GM13977 (cell line): ENCODE results near the gene OBSCN.

ENCODE experiments used
- DNase-seq: peaks from one replicate; pipeline ENCODE4 v3.0.0; 2012; ENCODE audit warnings: low spot score
- in situ Hi-C: fragments of 300-500 bp; cut with MboI; formaldehyde crosslinking; loops from one replicate; pipeline ENCODE4 v1.12.0; 2022; ENCODE audit warnings: low sequenced_read_pairs, low pct_unique_long_range_greater_than_20kb, mixed read lengths, inconsistent platforms; ENCODE audit not compliant: unreplicated experiment
- TF ChIP-seq, protein P1 (sequence below): IDR thresholded peaks from 2 replicates; pipeline ENCODE4 v1.5.1; 2012; ENCODE audit warnings: mild to moderate bottlenecking, control low read depth; ENCODE audit not compliant: insufficient read depth; ENCODE audit errors: extremely low read depth, missing control alignments

Gene OBSCN

DNA sequence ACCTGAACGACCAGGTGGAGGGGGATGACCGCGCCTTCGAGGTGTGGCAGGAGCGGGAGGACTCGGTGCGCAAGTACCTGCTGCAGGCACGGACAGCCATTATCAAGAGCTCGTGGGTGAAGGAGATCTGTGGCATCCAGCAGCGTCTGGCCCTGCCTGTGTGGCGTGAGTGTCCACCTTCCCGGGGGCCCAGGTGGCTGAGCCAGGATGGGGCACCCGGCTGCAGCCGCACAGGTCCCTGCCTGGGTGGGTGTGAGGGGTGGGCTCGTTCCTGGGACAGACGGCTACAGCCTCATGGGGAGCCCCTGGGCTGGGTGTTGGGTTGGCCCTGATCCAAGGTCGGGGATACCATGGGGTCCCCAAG is 133.6 kb downstream of the OBSCN start:
- in situ Hi-C loops, result no loop called here
- TF ChIP-seq, protein P1, sequence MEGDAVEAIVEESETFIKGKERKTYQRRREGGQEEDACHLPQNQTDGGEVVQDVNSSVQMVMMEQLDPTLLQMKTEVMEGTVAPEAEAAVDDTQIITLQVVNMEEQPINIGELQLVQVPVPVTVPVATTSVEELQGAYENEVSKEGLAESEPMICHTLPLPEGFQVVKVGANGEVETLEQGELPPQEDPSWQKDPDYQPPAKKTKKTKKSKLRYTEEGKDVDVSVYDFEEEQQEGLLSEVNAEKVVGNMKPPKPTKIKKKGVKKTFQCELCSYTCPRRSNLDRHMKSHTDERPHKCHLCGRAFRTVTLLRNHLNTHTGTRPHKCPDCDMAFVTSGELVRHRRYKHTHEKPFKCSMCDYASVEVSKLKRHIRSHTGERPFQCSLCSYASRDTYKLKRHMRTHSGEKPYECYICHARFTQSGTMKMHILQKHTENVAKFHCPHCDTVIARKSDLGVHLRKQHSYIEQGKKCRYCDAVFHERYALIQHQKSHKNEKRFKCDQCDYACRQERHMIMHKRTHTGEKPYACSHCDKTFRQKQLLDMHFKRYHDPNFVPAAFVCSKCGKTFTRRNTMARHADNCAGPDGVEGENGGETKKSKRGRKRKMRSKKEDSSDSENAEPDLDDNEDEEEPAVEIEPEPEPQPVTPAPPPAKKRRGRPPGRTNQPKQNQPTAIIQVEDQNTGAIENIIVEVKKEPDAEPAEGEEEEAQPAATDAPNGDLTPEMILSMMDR, result no peak
- no peak for DNase-seq

DNA sequence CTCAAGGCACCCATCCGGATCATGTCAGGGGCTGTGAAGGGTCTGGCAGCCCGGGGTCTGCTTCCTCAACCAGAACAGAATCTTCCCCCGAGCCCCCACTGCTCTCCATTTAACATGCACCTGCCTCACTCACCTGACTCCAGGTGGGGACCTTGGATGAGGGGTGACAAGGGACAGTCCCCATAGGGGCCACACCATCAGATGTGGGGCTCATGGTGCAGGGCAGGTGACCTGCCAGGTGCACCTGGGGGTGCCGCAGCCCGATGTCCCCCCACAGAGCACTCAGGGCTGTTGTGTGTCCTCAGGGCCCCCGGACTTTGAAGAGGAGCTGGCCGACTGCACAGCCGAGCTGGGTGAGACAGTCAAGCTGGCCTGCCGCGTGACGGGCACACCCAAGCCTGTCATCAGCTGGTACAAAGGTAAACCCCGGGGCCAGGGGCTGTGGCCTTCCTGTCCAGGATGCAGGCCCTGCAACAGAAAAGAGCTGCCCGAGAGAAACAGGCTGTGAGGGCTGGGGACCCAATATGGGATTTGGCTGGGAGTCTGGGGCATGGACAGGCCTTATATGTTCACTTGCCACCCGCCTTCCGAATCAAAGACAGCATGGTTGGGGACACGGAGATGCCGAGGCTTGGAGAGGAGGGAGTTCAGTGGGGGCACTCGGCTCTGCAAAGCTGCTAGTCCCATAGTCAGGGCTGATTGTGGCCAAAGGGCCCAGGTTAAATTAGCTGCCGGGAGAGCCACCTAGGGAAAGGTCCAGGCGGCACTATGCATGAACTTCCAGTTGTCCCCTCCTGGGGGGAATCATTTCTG is 134.2 kb downstream of the OBSCN start:
- no peak for DNase-seq
- in situ Hi-C loops, result no loop called here

DNA sequence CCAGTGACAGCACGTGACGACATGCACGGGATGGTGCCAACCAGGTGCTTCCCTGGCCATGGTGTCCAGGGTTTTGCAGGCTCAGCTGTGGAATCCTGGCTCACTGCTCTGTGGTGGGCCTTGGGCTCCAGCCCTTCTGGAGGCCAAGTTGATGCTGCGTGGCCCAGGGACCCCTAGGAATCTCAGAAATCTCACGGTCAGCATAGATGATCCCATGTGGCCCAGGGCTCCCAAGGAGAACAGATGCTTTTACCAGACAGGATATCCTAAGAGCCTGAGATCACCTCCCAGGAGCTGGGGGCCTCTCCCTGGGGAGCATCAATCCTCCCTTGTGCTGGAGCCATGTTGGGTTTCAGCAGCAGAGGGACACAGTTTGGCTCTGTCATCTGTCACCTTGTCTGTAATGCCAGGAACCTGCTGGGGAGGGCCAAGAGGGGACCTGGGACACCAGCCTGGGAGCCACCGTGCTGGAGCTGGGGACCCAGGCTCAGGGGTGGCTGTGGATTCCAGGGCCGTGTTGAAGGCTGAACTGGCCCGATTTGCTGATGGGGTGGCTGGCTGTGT is 134.9 kb downstream of the OBSCN start:
- in situ Hi-C loops, result no loop called here
- no peak for DNase-seq
- TF ChIP-seq, protein P1, result no peak

More for the DNA sequence above, 134.2 kb downstream of the OBSCN start:
- TF ChIP-seq, protein P1, result no peak

DNA sequence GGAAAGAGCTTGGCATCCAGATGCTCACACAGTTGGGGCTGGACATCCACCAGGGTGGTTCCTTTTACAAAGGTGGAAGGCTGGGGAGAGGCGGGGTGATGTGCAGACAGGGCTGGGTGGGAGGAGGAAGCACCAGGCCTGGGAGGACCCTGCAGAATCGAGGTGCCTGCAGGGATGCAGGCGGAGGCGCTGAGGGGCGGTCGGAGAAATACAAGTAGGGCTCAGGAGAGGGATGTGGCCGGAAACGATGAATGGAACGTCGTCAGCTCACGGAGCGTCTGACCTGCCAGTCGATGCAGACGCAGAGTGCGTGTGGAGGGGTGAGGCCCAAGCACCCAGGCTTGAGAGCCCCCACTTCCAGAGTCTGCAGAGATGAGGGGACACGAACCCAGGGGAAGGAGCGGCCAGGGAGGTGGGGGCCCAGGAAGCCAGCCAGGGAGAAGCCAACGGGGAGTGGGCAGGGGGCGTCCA is 135.4 kb downstream of the OBSCN start:
- TF ChIP-seq, protein P1, result no peak
- DNase-seq, result no peak
- in situ Hi-C loops, result no loop called here

DNA sequence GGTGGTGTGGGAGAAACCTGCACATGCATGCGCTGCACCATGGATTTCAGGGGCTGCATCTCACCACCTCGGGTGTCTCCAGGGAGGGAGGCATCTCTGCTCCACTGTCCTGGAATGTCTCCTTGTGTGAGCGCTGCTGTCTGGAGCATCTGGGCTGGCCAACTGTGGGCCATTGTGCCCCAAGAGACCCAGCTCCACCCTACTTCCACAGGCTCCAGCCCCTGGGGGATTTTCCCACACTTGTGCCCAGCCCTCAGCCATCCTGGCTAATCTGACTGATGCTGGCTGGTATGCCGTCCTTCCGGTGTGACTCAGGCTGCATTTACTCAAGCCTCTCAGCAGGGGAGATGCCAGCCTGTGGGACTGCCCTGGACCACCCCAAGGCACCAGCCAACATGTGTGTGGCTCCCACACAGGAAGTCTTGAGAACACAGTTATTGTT is 136.8 kb downstream of the OBSCN start:
- in situ Hi-C loops, result no loop called here
- DNase-seq, result no peak
- TF ChIP-seq, protein P1, result no peak

DNA sequence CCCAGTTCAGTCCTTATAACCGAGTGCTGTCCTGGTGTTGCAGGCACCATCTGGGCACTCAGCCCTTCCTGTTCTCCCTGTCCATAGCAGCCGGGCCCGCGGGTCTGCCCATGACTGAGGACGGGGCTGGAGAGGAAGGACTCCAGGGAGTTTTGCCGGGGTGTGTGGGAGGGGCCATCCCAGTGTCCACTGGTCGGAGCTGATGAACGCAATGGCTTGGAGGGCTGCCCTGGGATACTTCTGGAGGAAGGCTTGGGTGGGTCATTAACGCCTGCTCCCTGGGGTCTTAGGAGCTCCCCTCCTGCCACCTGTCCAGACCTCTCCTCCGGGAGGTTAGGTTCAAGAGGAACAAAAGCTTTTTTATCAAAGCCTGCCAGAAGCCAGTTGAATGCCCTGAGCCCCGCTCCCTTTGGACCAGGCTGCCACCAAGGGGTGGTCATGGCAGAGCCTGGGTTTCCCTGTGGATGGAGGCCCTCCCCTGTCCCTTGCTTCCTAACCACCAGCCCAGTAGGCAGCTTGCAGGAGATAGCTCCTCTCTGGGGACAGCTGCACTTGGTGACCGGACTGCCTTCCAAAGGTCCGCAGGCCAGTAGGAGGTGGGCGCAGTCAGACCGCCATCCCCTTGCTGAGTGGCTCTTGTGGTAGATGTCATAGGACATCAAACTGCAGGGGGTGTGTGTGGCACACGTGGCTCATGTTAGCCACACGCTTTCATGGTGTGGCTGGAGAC is 137.5 kb downstream of the OBSCN start:
- no peak for DNase-seq
- in situ Hi-C loops, result no loop called here

More for the DNA sequence above, 137.5 kb downstream of the OBSCN start:
- TF ChIP-seq, protein P1, result no peak
